Gastroesophageal sphincter (tissue), 4 donors: ENCODE measurements around the gene COL2A1. TPM values are rescaled to one million over a fixed set of nuclear protein-coding genes. Genes with fewer than 3 reads are reported as not detected.

Source experiments
- ATAC-seq: fragments of 150-250 bp; one replicate; pipeline ENCODE4 v1.9.1; 2016; ENCODE audit warnings: mild to moderate bottlenecking, moderate library complexity
- H3K27ac ChIP-seq, 4 donors: fragments of 200-600 bp; sonication (generic) in 3 of 4; 1 replicate in 3 of 4; 2 replicates in 1 of 4; pipeline ENCODE4 v1.5.1; 2016 to 2019
- H3K27me3 ChIP-seq: fragments of 200-600 bp; sonication (generic); one replicate; pipeline ENCODE4 v1.5.1; 2019
- H3K36me3 ChIP-seq, 2 donors: fragments of 200-600 bp; sonication (generic); one replicate each; pipeline ENCODE4 v1.5.1; 2019; ENCODE audit warnings: control low read depth in 1 of 2
- H3K4me1 ChIP-seq, 3 donors: fragments of 200-600 bp; sonication (generic); 1 replicate in 2 of 3; 2 replicates in 1 of 3; pipeline ENCODE4 v1.5.1; 2016 to 2019; ENCODE audit warnings: control low read depth in 2 of 3
- H3K4me3 ChIP-seq, 2 donors: fragments of 200-600 bp; sonication (generic); one replicate each; pipeline ENCODE4 v1.5.1; 2019; ENCODE audit warnings: mild to moderate bottlenecking in 1 of 2, moderate library complexity in 1 of 2
- H3K9me3 ChIP-seq, 3 donors: fragments of 200-600 bp; sonication (generic); one replicate each; pipeline ENCODE4 v1.5.1; 2017 to 2019; ENCODE audit warnings: control low read depth in 2 of 3
- EP300 ChIP-seq: sonication (generic); formaldehyde crosslinking; IDR thresholded peaks from one replicate; pipeline ENCODE4 v1.6.1; 2017; ENCODE audit warnings: antibody characterized with exemption, mild to moderate bottlenecking
- POLR2A ChIP-seq, 2 donors: fragments of 450-650 bp; IDR thresholded peaks; one replicate each; pipeline ENCODE4 v1.6.1; 2017; ENCODE audit warnings: antibody characterized with exemption in 2 of 2, mild to moderate bottlenecking in 2 of 2, moderate library complexity in 1 of 2
- POLR2AphosphoS5 ChIP-seq: sonication (generic); formaldehyde crosslinking; IDR thresholded peaks from one replicate; pipeline ENCODE4 v1.6.1; 2017; ENCODE audit warnings: antibody characterized with exemption
- WGBS, 2 donors: methylation state at CpG; one replicate each; pipeline ENCODE4 v1.1.5; 2018; ENCODE audit warnings: low coverage in 1 of 2; 5-methylcytosine and 5-hydroxymethylcytosine counted together
- total RNA-seq, 4 donors: library from RNA; depleted of rRNA; stranded (reverse); fragments of >200 nt; gene quantifications; one replicate each; pipeline ENCODE4 v1.1.0, GENCODE V29; 2016
- TF ChIP-seq, protein P1 (sequence below), 4 experiments: fragments of 200-600 bp in 2 of 4; fragments of 450-650 bp in 2 of 4; sonication (generic) in 1 of 4; IDR thresholded peaks; one replicate each; pipeline ENCODE4 v1.5.1; 2017 to 2019; ENCODE audit warnings: antibody characterized with exemption in 4 of 4, mild to moderate bottlenecking in 2 of 4, moderate library complexity in 2 of 4

Gene COL2A1
- total RNA-seq, 4 donors from 2014 or later, result not detected

GRCh38 chr12:47969845-47970244, 34.4 kb downstream of the COL2A1 start:
- Histone ChIP-seq H3K9me3 (no peaks in the 10 kb centered on the region), H3K36me3 (peaks cover 0 to 57% of the 10 kb centered on the region in 2 donors), H3K27ac (no peak overlapping the region), H3K4me3 (no peak overlapping the region), H3K4me1 (peaks cover 0 to 28% (median 6%) of the 10 kb centered on the region in 3 donors), H3K27me3 (no peaks in the 10 kb centered on the region)
- no peak for ATAC-seq
- TF ChIP-seq POLR2AphosphoS5 (no peak), POLR2A (IDR thresholded peaks at IDR 0.05) (no peak), EP300 (no peak)
- TF ChIP-seq, protein P1, sequence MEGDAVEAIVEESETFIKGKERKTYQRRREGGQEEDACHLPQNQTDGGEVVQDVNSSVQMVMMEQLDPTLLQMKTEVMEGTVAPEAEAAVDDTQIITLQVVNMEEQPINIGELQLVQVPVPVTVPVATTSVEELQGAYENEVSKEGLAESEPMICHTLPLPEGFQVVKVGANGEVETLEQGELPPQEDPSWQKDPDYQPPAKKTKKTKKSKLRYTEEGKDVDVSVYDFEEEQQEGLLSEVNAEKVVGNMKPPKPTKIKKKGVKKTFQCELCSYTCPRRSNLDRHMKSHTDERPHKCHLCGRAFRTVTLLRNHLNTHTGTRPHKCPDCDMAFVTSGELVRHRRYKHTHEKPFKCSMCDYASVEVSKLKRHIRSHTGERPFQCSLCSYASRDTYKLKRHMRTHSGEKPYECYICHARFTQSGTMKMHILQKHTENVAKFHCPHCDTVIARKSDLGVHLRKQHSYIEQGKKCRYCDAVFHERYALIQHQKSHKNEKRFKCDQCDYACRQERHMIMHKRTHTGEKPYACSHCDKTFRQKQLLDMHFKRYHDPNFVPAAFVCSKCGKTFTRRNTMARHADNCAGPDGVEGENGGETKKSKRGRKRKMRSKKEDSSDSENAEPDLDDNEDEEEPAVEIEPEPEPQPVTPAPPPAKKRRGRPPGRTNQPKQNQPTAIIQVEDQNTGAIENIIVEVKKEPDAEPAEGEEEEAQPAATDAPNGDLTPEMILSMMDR (IDR thresholded peaks at IDR 0.05), result no peak
- WGBS, 2 donors, result 67 to 88% methylated on average over 3 of the region's 3 CpGs

DNA sequence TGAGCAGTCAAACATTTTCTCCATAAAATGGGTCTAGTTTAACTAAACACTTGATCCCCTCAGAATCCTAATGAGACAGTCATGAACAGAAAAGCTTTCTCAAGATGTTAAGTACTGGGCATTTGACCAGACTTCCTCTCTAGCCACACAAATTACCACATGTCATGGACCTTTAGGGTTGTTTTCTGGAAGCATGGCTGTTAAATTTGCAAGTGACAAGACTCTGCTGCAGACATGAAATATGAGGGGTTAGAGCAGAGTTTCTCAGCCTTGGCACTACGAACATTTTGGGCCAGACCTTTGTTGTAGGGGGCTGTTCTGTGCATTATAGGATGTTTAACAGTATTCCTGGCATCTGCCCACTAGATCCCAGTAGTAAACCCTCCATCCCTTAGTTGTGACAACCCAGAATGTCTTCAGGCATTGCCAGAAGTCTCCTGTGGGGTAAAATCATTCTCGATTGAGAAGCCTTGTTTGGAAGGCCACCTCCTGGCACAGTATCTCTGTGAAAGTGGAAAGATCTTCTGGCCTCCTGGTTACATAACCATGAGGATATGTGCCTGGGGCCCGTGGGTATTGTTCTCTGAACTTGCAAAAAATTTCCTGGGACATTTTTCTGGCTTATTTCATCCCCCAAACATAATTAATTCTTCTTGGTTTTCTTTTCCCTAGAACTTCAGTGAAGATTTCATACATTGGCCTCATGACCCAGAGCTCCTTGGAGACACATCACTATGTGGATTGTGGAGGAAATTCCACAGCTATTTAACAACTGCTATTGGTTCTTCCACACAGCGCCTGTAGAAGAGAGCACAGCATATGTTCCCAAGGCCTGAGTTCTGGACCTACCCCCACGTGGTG, 36.6 kb downstream of the COL2A1 start:
- Histone ChIP-seq H3K9me3 (no peaks in the 10 kb centered on the region), H3K4me3 (no peak overlapping the region), H3K27me3 (no peaks in the 10 kb centered on the region), H3K27ac (peak overlapping the region in 2 of 4 donors; percentile 25 to 57), H3K4me1 (peaks cover 0 to 46% (median 6%) of the 10 kb centered on the region in 3 donors), H3K36me3 (peaks cover 0 to 57% of the 10 kb centered on the region in 2 donors)
- ATAC-seq, result peak; percentile 26
- TF ChIP-seq, protein P1 (IDR thresholded peaks at IDR 0.05), result no peak
- WGBS, 2 donors, result 27 to 58% methylated on average over 2 to 5 of the region's 5 CpGs

DNA sequence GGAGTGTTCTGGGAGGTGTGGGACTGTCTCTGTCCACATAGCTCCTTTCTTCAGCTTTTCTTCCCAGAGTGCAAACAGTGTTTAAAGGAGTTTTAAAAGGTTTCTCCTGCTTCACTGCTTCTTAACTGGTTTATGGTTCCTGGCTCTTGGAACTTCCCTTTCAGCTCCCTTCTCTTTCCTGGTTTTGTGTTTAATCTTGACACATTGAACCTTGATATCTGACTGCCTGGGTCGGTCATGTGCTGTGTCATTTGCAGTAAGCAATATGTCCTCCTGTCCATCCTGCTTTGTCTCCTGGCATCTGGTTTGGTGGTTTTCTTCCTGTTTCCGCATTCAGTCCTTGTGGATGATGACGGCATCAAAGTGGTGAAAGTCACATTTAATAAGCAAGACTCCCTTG, 38.7 kb downstream of the COL2A1 start:
- peaks cover 0 to 52% of the 10 kb centered on the region in 2 donors for H3K36me3 ChIP-seq
- no peaks in the 10 kb centered on the region for H3K27me3 ChIP-seq
- H3K4me3 ChIP-seq, result no peak overlapping the region
- no peak for ATAC-seq
- H3K4me1 ChIP-seq, result peaks cover 0 to 50% (median 6%) of the 10 kb centered on the region in 3 donors
- TF ChIP-seq, protein P1 (IDR thresholded peaks at IDR 0.05), result no peak
- TF ChIP-seq POLR2A (IDR thresholded peaks at IDR 0.05) (no peak), POLR2AphosphoS5 (no peak), EP300 (no peak)
- H3K9me3 ChIP-seq, result no peaks in the 10 kb centered on the region
- 89 to 91% methylated on average over 3 of the region's 3 CpGs for WGBS, 2 donors
- H3K27ac ChIP-seq, result no peak overlapping the region

DNA sequence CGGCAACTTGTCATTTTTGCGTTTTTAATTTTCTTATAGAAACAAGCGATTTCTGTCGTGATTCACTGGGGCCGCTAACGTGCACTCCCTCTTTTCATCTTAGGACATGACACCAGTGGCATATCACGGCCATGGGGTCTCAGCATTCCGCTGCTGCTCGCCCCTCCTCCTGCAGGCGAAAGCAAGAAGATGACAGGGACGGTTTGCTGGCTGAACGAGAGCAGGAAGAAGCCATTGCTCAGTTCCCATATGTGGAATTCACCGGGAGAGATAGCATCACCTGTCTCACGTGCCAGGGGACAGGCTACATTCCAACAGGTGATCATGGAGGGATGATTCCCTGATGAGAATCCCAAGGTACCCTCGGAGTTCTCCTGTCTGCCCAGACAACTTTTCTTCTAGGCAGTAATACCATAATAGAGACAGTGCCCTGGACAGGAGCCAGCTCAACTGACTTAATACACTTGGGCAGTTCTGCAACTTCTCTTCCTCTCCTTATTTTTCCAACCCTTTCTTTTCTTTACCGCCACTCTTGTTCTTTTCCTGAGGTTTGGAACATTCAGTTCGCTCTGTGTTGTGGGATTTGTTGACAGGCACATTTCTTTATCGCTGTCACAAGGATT, 40.1 kb downstream of the COL2A1 start:
- 15 to 24% methylated on average over 5 to 7 of the region's 18 CpGs for WGBS, 2 donors
- Histone ChIP-seq H3K4me1 (peaks cover 0 to 50% (median 6%) of the 10 kb centered on the region in 3 donors), H3K9me3 (no peaks in the 10 kb centered on the region), H3K36me3 (peaks cover 0 to 40% of the 10 kb centered on the region in 2 donors), H3K27me3 (no peaks in the 10 kb centered on the region), H3K27ac (peak overlapping the region in 3 of 4 donors; percentile 70 to 81 (median 78)), H3K4me3 (peak overlapping the region; percentile 93 to 94)
- no peak for ATAC-seq
- no peak for TF ChIP-seq POLR2AphosphoS5

GRCh38 chr12:47963340-47964040, 40.8 kb downstream of the COL2A1 start, which contains the start of gene TMEM106C:
Gene TMEM106C (plus strand): TSS chr12:47963596. CDS start chr12:47964237, 641 bp downstream.
- WGBS, 2 donors, result 0% methylated on average over 1 to 4 of the region's 59 CpGs
- Histone ChIP-seq H3K27ac (peak within 1 kb of the TSS in 3 of 4 donors; percentile 70 to 81 (median 78)), H3K4me3 (peak within 1 kb of the TSS; percentile 93 to 94), H3K9me3 (no peaks in the 10 kb centered on the region), H3K27me3 (no peaks in the 10 kb centered on the region), H3K36me3 (peaks cover 0 to 33% of the 10 kb centered on the region in 2 donors), H3K4me1 (peaks cover 0 to 50% (median 6%) of the 10 kb centered on the region in 3 donors)
- TF ChIP-seq, protein P1 (IDR thresholded peaks at IDR 0.05), result peak; percentile 90 to 99 (median 94)
- TF ChIP-seq EP300 (no peak), POLR2AphosphoS5 (peak; percentile 49), POLR2A (IDR thresholded peaks at IDR 0.05) (peak in 1 of 2 donors; percentile 12)
- peak; percentile 95 for ATAC-seq
